Fibroblast of lung (primary cell): Measurements from ENCODE around the gene ZFYVE1.
"Not testable (repeated sequence)": the region's sequence is repeated elsewhere in the genome, so short reads cannot be mapped to it uniquely, and the experiment has no call there.

ENCODE experiments used
- CTCF ChIP-seq, 2 donors: IDR thresholded peaks in 1 of 2; conservative IDR thresholded peaks in 1 of 2; 1 replicate in 1 of 2; 2 replicates in 1 of 2; pipeline ENCODE4 v1.5.1; 2011 to 2012; ENCODE audit warnings: low read length in 2 of 2, control low read depth in 1 of 2, inconsistent platforms in 1 of 2, low read depth in 1 of 2, mild to moderate bottlenecking in 1 of 2
- EZH2 ChIP-seq: IDR thresholded peaks from 2 replicates; pipeline ENCODE4 v1.5.1; 2012; ENCODE audit warnings: low read length, control low read depth, mild to moderate bottlenecking; ENCODE audit errors: missing control alignments

GRCh38 chr14:73036706-73037450, 10.0 kb upstream of the ZFYVE1 start:
- TF ChIP-seq CTCF (conservative IDR thresholded peaks at IDR 0.05 in 1 of 2, IDR thresholded peaks at IDR 0.05 in 1 of 2; ENCODE audit: low read depth in 1 of 2, low read length in 2 of 2); EZH2: not testable (repeated sequence)
